Sigmoid colon (tissue), 4 donors: ENCODE data around the gene ZFR2.

Source experiments
- CTCF ChIP-seq, 4 experiments: fragments of 450-650 bp in 3 of 4; fragments of 200-600 bp in 1 of 4; IDR thresholded peaks; one replicate each; pipeline ENCODE4 v1.5.1; 2016 to 2019; ENCODE audit warnings: antibody characterized with exemption in 4 of 4, mild to moderate bottlenecking in 3 of 4, moderate library complexity in 2 of 4
- POLR2A ChIP-seq, 2 donors: fragments of 450-650 bp; IDR thresholded peaks; one replicate each; pipeline ENCODE4 v1.6.1; 2016; ENCODE audit warnings: antibody characterized with exemption in 2 of 2, mild to moderate bottlenecking in 2 of 2, moderate library complexity in 2 of 2
- POLR2AphosphoS5 ChIP-seq, 4 donors: sonication (generic); formaldehyde crosslinking; IDR thresholded peaks; one replicate each; pipeline ENCODE4 v1.6.1; 2017; ENCODE audit warnings: antibody characterized with exemption in 4 of 4

- TF ChIP-seq CTCF (IDR thresholded peaks at IDR 0.05), result no peak
- TF ChIP-seq POLR2A (IDR thresholded peaks at IDR 0.05), result no peak
- no peak for TF ChIP-seq POLR2AphosphoS5 (IDR thresholded peaks at IDR 0.05)
Measured at GRCh38 chr19:3866910-3867638, 1.8 kb downstream of the ZFR2 start.
